HCT116 (cell line): ENCODE results near the gene KRTAP10-10. TPM values are rescaled to one million over a fixed set of nuclear protein-coding genes. Genes with fewer than 3 reads are reported as not detected.
"Not testable (repeated sequence)": the region's sequence is repeated elsewhere in the genome, so short reads cannot be mapped to it uniquely, and the experiment has no call there.

Source experiments
- ATAC-seq: fragments of 200-7000 bp; cut with Tn5 transposase; 2 replicates; pipeline ENCODE4 v1.9.1; 2020; ENCODE audit warnings: mild to moderate bottlenecking, moderate library complexity
- BruUV-seq: library from RNA; stranded (reverse); fragments of 400-500 nt; replicated peaks from 2 replicates; lab custom pipeline; 2021; lab: Mats Ljungman, UMichigan
- CTCF ChIA-PET: fragments of 300-600 bp; sonication (Branson Sonifier 250); formaldehyde crosslinking; loops from one replicate; lab custom pipeline; 2021; ENCODE audit warnings: antibody characterized with exemption; lab: Charles Lee
- POLR2A ChIA-PET: fragments of 300-600, 350-600 bp; sonication (Branson Sonifier 250); formaldehyde crosslinking; loops from one replicate; lab custom pipeline; 2021; ENCODE audit warnings: antibody characterized with exemption; lab: Charles Lee
- RAD21 ChIA-PET, 2 experiments: fragments of 300-600 bp; sonication (Branson Sonifier 250); formaldehyde crosslinking; loops; one replicate each; lab custom pipeline; 2023; ENCODE audit warnings: low total read pairs in 2 of 2; ENCODE audit not compliant: uncharacterized antibody in 2 of 2, unreplicated experiment in 2 of 2, low non-redundant PET in 1 of 2; lab: Charles Lee
- DNase-seq: peaks from one replicate; pipeline ENCODE4 v3.0.0-alpha.2; 2010; ENCODE audit warnings: low read depth, low spot score
- H2AFZ ChIP-seq: fragments of 200-600 bp; shearing (Covaris generic), sonication (generic); 2 replicates; pipeline ENCODE4 v1.6.1; 2017; ENCODE audit warnings: low read depth, mixed run types, mixed read lengths, antibody characterized with exemption, low read length; ENCODE audit not compliant: poor library complexity, severe bottlenecking
- H3K27ac ChIP-seq: 2 replicates; pipeline ENCODE4 v1.5.1; 2012; ENCODE audit warnings: low read depth, low read length
- H3K27me3 ChIP-seq: fragments of 200-600 bp; sonication (generic); 2 replicates; pipeline ENCODE4 v1.6.1; 2016; ENCODE audit warnings: mixed run types, low read length, mixed read lengths; ENCODE audit not compliant: insufficient read depth
- H3K36me3 ChIP-seq, 2 experiments: fragments of 200-500 bp in 1 of 2; fragments of 200-600 bp in 1 of 2; sonication (Bioruptor generic) in 1 of 2; sonication (generic) in 1 of 2; 2 replicates each; pipeline versions ENCODE4 v1.5.1 to v1.6.1; 2014 to 2016; ENCODE audit warnings: low read length in 2 of 2, inconsistent platforms in 1 of 2, mixed read lengths in 1 of 2, mixed run types in 1 of 2; ENCODE audit not compliant: insufficient read depth in 2 of 2, control insufficient read depth in 1 of 2
- H3K4me1 ChIP-seq, 2 experiments: fragments of 200-600 bp in 1 of 2; sonication (generic) in 1 of 2; 2 replicates each; pipeline versions ENCODE4 v1.5.1 to v1.6.1; 2012 to 2017; ENCODE audit warnings: low read length in 2 of 2, inconsistent platforms in 1 of 2, mild to moderate bottlenecking in 1 of 2, mixed read lengths in 1 of 2, mixed run types in 1 of 2, moderate library complexity in 1 of 2; ENCODE audit not compliant: insufficient read depth in 2 of 2, control insufficient read depth in 1 of 2
- H3K4me2 ChIP-seq: fragments of 200-600 bp; sonication (generic); 2 replicates; pipeline ENCODE4 v1.6.1; 2017; ENCODE audit warnings: mixed run types, low read length, mixed read lengths
- H3K4me3 ChIP-seq, 2 experiments: fragments of 200-600 bp in 1 of 2; sonication (generic) in 1 of 2; replicated peaks in 1 of 2; 2 replicates each; pipeline ENCODE4 v1.5.1; 2011 to 2016; ENCODE audit warnings: low read length in 2 of 2, control low read depth in 1 of 2, low read depth in 1 of 2, mild to moderate bottlenecking in 1 of 2, mixed read lengths in 1 of 2, mixed run types in 1 of 2
- H3K79me2 ChIP-seq: fragments of 200-600 bp; sonication (generic); 2 replicates; pipeline ENCODE4 v1.6.1; 2017; ENCODE audit warnings: mild to moderate bottlenecking, mixed run types, low read length, moderate library complexity, mixed read lengths; ENCODE audit not compliant: insufficient read depth
- H3K9ac ChIP-seq: fragments of 200-600 bp; sonication (generic); 2 replicates; pipeline ENCODE4 v1.6.1; 2016; ENCODE audit warnings: low read length, mixed read lengths
- H3K9me2 ChIP-seq: fragments of 200-600 bp; sonication (generic), shearing (Covaris generic); 2 replicates; pipeline ENCODE4 v1.6.1; 2017; ENCODE audit warnings: mixed run types, mild to moderate bottlenecking, moderate library complexity; ENCODE audit not compliant: insufficient read depth
- H3K9me3 ChIP-seq, 2 experiments: fragments of 200-500 bp in 1 of 2; fragments of 200-600 bp in 1 of 2; sonication (Bioruptor generic) in 1 of 2; sonication (generic) in 1 of 2; 2 replicates each; pipeline ENCODE4 v1.6.1; 2014 to 2017; ENCODE audit warnings: low read length in 2 of 2, mixed read lengths in 2 of 2, inconsistent platforms in 1 of 2, low read depth in 1 of 2, mild to moderate bottlenecking in 1 of 2, mixed run types in 1 of 2, moderate library complexity in 1 of 2; ENCODE audit not compliant: control insufficient read depth in 1 of 2, insufficient read depth in 1 of 2
- H4K20me1 ChIP-seq: fragments of 200-600 bp; sonication (generic), shearing (Covaris generic); 2 replicates; pipeline ENCODE4 v1.6.1; 2017; ENCODE audit warnings: mixed run types, mild to moderate bottlenecking, moderate library complexity; ENCODE audit not compliant: insufficient read depth
- CBX3 ChIP-seq: IDR thresholded peaks from 2 replicates; pipeline ENCODE4 v1.6.1; 2012; ENCODE audit warnings: low read depth
- REST ChIP-seq: IDR thresholded peaks from 2 replicates; pipeline ENCODE4 v1.6.1; 2012; ENCODE audit warnings: low read depth
- TCF7L2 ChIP-seq: IDR thresholded peaks from 2 replicates; pipeline ENCODE4 v1.7.0; 2011; ENCODE audit warnings: borderline replicate concordance, inconsistent platforms; ENCODE audit not compliant: insufficient read depth, insufficient read length; ENCODE audit errors: extremely low read depth
- ZFX ChIP-seq: fragments of 450-650 bp; IDR thresholded peaks from 2 replicates; pipeline ENCODE4 v1.6.1; 2017
- intact Hi-C: fragments of 100-400 bp; cut with micrococcal nuclease; formaldehyde crosslinking; loops from 2 replicates; pipeline ENCODE4 v1.10.0; 2022
- total RNA-seq: library from RNA; stranded (reverse); gene quantifications from one replicate; pipeline ENCODE4 v1.2.1, GENCODE V29; 2021; ENCODE audit not compliant: unreplicated experiment
- TF ChIP-seq, protein P1 (sequence below), 3 experiments: fragments of 200-600 bp in 1 of 3; sonication (generic) in 1 of 3; IDR thresholded peaks in 2 of 3; conservative IDR thresholded peaks in 1 of 3; 2 replicates each; pipeline ENCODE4 v1.5.1; 2012 to 2017; ENCODE audit warnings: low read depth in 2 of 3, low read length in 2 of 3, antibody characterized with exemption in 1 of 3, borderline replicate concordance in 1 of 3, control low read depth in 1 of 3, mild to moderate bottlenecking in 1 of 3, mixed read lengths in 1 of 3, mixed run types in 1 of 3, moderate library complexity in 1 of 3; ENCODE audit not compliant: insufficient read depth in 1 of 3
- TF ChIP-seq, protein P2 (sequence below): IDR thresholded peaks from 2 replicates; pipeline ENCODE4 v1.6.1; 2012

The KRTAP10-10 gene
- total RNA-seq, 1 experiment from 2014 or later, result not detected

DNA sequence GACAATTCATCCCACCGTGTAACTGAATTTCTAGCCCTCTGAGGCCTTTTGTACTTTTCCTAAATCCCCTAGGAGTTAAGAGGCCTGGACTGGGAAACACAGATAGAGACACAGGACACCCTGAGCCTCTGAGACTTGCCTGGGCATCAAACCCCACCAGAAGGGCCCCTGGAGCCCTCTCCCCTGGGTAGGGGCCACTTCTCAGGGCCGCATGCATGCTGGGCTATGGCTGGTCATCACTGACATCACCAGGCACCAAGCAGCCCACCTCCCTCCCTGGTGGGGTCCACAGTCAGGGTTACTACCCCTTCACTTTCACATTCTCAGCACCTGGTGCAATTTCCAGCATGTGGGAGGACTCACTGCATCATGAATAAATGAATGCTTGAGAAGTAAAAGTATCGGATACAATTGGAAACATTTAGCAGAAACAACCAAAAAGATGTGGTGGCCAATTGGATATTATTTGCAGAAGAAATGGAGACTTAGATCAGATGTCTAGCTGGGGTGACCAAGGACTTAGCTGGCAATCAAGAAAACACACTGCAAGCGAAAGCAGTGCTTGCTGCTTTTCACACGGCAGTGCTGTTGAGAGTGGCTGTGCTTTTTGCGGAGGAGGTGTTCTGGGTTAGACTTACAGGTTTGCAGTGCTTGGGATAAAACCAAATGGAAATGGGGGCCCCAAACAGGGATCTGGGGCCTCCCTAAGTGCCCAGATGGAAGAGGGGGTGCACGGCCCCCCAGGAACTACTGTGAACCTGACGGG is 37.7 kb upstream of the KRTAP10-10 start:
- Histone ChIP-seq H2AFZ (no peak overlapping the region), H3K4me3 (no peak overlapping the region), H3K9ac (no peak overlapping the region), H3K36me3 (no peaks in the 10 kb centered on the region), H3K79me2 (no peaks in the 10 kb centered on the region), H3K27me3 (peaks cover 9% of the 10 kb centered on the region; the same call in 1 of the 2 replicates), H3K27ac (no peak overlapping the region), H3K4me1 (peaks cover 0 to 3% of the 10 kb centered on the region in 2 experiments; a peak in 1 of 4 replicates), H4K20me1 (no peaks in the 10 kb centered on the region), H3K9me2 (no peaks in the 10 kb centered on the region), H3K9me3 (no peaks in the 10 kb centered on the region), H3K4me2 (no peak overlapping the region)
- ChIA-PET POLR2A (no interaction called here), CTCF (no interaction called here), RAD21 (no interaction called here)
- intact Hi-C loops, result no loop called here
- DNase-seq (no peak), ATAC-seq (no peak)
- TF ChIP-seq REST (no peak), CBX3 (no peak), ZFX (no peak), TCF7L2 (no peak)
- TF ChIP-seq, protein P1, sequence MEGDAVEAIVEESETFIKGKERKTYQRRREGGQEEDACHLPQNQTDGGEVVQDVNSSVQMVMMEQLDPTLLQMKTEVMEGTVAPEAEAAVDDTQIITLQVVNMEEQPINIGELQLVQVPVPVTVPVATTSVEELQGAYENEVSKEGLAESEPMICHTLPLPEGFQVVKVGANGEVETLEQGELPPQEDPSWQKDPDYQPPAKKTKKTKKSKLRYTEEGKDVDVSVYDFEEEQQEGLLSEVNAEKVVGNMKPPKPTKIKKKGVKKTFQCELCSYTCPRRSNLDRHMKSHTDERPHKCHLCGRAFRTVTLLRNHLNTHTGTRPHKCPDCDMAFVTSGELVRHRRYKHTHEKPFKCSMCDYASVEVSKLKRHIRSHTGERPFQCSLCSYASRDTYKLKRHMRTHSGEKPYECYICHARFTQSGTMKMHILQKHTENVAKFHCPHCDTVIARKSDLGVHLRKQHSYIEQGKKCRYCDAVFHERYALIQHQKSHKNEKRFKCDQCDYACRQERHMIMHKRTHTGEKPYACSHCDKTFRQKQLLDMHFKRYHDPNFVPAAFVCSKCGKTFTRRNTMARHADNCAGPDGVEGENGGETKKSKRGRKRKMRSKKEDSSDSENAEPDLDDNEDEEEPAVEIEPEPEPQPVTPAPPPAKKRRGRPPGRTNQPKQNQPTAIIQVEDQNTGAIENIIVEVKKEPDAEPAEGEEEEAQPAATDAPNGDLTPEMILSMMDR (IDR thresholded peaks at IDR 0.05 in 2 of 3, conservative IDR thresholded peaks at IDR 0.05 in 1 of 3; ENCODE audit: borderline replicate concordance in 1 of 3, insufficient read depth in 1 of 3, low read depth in 2 of 3, low read length in 2 of 3), result no peak
- TF ChIP-seq, protein P2, sequence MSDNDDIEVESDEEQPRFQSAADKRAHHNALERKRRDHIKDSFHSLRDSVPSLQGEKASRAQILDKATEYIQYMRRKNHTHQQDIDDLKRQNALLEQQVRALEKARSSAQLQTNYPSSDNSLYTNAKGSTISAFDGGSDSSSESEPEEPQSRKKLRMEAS, result no peak
- BruUV-seq, result no TSS peak

DNA sequence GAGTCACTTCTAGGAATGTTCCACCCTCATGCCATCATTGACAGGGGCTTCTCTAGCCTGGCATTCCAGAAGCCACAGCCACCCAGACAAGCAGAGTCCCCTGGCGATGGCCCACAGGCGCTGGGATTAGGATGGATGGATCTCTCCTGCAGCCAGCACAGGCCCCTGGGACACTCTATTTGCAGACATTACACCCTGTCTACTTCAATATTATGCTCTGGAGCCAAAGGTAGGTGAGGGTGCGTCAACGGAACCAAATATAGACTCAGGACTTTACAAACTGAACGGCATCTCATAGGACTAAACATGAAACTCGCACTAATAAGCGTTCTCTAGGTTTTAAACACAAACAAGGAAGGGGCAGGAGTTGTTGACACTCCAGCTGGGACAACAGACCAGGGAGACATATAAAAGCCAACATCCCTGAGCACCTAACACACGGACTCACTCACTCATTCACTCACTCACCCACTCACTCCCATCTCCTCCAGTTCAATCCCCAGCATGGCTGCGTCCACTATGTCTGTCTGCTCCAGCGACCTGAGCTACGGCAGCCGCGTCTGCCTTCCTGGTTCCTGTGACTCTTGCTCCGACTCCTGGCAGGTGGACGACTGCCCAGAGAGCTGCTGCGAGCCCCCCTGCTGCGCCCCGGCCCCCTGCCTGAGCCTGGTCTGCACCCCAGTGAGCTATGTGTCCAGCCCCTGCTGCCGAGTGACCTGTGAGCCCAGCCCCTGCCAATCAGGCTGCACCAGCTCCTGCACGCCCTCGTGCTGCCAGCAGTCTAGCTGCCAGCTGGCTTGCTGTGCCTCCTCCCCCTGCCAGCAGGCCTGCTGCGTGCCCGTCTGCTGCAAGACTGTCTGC is 36.8 kb upstream of the KRTAP10-10 start, which contains the start of gene KRTAP10-7:
Gene KRTAP10-7, plus strand, starts transcription at position 480 of the 861 bp plus-strand sequence. Its CDS starts 25 bp downstream, at position 505.
- H3K36me3 ChIP-seq, intact Hi-C loops, H3K9me2 ChIP-seq, POLR2A ChIA-PET, H4K20me1 ChIP-seq, BruUV-seq, DNase-seq, H3K4me1 ChIP-seq, H3K9me3 ChIP-seq, CTCF ChIA-PET, H3K27ac ChIP-seq, H3K79me2 ChIP-seq, ATAC-seq, H3K9ac ChIP-seq, H3K4me3 ChIP-seq, H3K4me2 ChIP-seq, RAD21 ChIA-PET, H2AFZ ChIP-seq: not testable (repeated sequence)
- peaks cover 11% of the 10 kb centered on the region; the same call in 1 of the 2 replicates for H3K27me3 ChIP-seq
